Testis (tissue), 2 donors: ENCODE results near the gene RNF38.

Experiments used
- CTCF ChIP-seq, 3 experiments: fragments of 450-650 bp in 2 of 3; fragments of 200-600 bp in 1 of 3; sonication (generic) in 1 of 3; IDR thresholded peaks; one replicate each; pipeline ENCODE4 v1.5.1; 2016 to 2019; ENCODE audit warnings: antibody characterized with exemption in 3 of 3, mild to moderate bottlenecking in 2 of 3, moderate library complexity in 1 of 3
- POLR2A ChIP-seq: fragments of 450-650 bp; IDR thresholded peaks from one replicate; pipeline ENCODE4 v1.6.1; 2017; ENCODE audit warnings: antibody characterized with exemption, mild to moderate bottlenecking, moderate library complexity

GRCh38 chr9:36392489-36392888, 7.6 kb downstream of the RNF38 start:
- TF ChIP-seq CTCF (IDR thresholded peaks at IDR 0.05) (no peak), POLR2A (no peak)
